Measurements from ENCODE around the gene FSTL1. TPM values are rescaled to one million over a fixed set of nuclear protein-coding genes. Genes with fewer than 3 reads are reported as not detected.

FSTL1 gene
- total RNA-seq, 2 donors from 2014 or later, result 548 to 1,310 TPM

DNA sequence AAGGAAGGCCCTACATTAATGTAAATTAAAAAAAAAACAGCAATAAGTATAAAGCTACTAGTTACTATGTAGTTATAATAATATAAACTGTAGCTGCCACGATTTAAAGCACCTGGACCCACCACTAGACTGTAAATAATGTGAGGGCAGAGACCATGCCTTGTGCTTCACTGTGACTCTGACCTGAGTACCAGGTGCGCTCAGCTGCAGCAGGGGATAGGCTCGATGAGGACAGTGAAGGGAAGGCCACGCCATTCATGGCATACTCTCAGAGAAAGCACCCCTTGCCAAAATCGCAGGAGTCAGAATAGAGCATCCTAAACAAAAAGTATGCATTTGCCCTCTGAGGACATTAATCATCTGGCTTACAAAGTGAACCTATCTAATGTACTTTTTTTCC, 5.1 kb downstream of the FSTL1 start:
- intact Hi-C loops (cut with DNase I), result no loop called here
- no peak for DNase-seq (ENCODE audit: low spot score)

- no peak for DNase-seq (ENCODE audit: low spot score)
- intact Hi-C loops (cut with DNase I), result no loop called here
These were observed 7.1 kb downstream of the FSTL1 start for GRCh38 chr3:120443626-120444123.

- no peak for DNase-seq (ENCODE audit: low spot score)
- intact Hi-C loops (cut with DNase I), result no loop called here
These were observed 7.7 kb downstream of the FSTL1 start for GRCh38 chr3:120442975-120443517.

GRCh38 chr3:120441776-120442175, 9.0 kb downstream of the FSTL1 start:
- intact Hi-C loops (cut with DNase I), result no loop called here
- DNase-seq (ENCODE audit: low spot score), result no peak

DNA sequence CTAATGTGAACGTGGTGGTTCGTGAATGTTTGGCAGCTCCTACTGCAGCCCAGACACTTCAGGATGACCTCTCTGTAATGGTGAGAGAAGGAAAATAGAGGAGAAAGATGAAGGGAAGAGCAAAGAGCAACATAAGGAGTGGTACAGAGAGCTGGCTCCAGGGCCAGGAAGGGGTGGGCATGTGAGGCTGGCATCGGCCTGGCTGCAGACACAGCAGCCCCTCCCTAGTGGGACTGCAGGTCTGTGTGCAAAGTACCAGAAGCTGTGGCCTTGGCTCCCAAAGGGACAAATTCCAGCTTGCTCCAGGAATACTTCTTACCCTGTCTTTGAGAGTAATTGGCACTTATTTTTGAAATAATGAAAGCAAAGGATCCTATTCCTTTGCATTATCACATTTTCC, 10.0 kb downstream of the FSTL1 start:
- intact Hi-C loops (cut with DNase I), result no loop called here
- no peak for DNase-seq (ENCODE audit: low spot score)

DNA sequence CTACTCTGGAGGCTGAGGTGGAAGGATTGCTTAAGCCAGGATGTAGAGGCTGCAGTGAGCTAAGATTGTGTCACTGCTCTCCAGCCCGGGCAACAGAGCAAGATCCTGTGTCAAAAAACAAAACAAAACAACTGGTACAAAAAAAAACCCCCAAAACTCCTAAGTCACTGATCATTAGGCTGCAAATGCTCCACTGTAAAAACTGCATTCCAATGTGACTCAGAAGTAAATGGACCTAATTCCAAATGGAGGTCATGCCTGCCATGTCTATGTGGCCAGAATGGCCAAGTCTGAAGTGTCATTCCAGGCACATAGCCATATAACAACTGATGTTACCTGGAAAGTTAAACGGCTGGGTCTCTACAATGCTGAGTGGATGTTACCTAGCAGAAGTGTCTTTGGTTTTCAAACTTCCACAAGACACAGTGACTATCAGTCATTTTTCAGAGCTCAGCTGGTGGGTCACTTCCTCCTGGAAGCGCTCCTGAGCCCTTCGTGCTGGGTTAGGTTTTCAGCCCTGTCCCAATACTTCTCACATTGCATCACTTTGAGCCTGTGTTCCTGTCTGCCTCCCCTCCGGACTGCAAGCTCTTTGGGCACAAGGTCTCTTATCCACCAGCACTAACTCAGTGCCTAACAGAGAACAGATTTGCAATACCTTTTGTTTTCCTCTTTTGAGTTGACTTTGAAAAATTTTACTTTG, 10.6 kb downstream of the FSTL1 start:
- DNase-seq (ENCODE audit: low spot score), result no peak
- intact Hi-C loops (cut with DNase I), result no loop called here

- peak; percentile 85 for DNase-seq (ENCODE audit: low spot score)
- intact Hi-C loops (cut with DNase I), result no loop called here
These were observed 12.0 kb downstream of the FSTL1 start for GRCh38 chr3:120438665-120439370.

- intact Hi-C loops (cut with DNase I), result no loop called here
- no peak for DNase-seq (ENCODE audit: low spot score)
These were observed 12.6 kb downstream of the FSTL1 start for GRCh38 chr3:120438216-120438615.

DNA sequence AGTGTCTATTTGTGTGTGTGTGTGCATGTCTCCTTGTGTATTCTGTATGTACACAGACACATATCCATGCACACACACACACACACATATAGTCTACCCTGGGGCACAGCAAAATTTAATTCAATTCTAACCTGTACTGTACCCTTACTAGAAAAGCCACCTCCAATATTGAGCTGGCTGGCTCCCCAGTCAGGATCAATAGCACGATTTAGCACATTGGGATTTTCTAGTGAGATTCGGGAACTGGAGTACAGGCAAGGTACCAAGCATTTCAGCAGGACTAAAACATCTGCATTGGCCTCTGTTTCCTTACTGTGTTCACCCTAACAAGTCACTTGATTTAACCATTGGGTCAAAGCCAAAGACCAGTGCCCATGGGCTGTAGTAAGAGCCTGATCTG, 13.2 kb downstream of the FSTL1 start:
- DNase-seq (ENCODE audit: low spot score), result no peak
- intact Hi-C loops (cut with DNase I), result no loop called here

- DNase-seq (ENCODE audit: low spot score), result no peak
- intact Hi-C loops (cut with DNase I), result no loop called here
These were observed 14.2 kb downstream of the FSTL1 start for GRCh38 chr3:120436523-120437050.

DNA sequence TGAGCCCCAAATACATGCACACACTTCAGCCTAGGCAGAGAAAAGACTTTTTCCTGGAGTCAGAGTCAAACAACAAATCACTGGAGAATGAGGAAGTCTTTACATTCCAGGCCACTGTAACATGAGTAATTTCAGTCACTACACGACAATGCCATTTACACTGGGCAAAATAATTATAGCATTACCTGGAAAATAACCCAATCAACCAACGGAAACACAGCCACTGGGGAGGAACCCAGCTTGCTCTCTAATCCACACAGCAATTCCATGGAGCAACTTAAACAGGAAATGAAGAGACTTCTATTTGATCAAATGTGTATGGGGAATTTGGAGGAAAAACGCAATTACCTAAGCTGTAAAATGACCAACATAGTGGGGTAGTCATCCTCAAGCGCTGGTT, 15.2 kb downstream of the FSTL1 start:
- intact Hi-C loops (cut with DNase I), result no loop called here
- no peak for DNase-seq (ENCODE audit: low spot score)

DNA sequence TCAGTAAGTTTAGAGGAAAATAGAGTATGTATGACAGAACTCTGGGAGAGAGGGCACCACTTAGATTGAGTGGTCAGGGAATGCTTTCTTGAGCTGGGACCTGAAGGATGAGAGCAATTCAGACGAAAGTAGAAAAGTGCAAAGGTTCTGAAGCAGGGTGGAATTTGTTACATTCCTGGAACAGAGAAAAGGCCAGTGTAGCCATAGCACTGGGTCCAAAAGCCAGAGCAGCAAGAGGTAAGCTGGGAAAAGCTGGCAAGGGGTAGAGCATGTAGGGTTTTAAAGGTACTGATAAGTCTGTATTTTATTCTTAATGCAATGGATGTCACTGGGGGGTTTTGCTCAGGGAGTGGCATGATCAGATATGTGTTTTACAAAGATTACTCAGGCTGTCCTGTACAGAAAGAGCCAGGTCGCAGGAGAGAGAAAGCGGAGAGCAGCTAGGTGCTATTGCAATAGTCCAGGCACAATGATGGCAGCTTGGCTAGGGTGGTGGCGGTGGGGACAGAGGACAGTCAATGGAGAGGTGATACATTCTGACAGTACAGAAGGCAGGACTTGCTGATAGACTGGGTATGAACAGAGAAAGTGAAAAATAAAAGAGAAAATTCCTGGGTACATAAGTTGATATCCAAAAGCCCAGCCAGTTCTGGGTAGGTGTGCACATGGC, 17.0 kb downstream of the FSTL1 start:
- intact Hi-C loops (cut with DNase I), result no loop called here

DNA sequence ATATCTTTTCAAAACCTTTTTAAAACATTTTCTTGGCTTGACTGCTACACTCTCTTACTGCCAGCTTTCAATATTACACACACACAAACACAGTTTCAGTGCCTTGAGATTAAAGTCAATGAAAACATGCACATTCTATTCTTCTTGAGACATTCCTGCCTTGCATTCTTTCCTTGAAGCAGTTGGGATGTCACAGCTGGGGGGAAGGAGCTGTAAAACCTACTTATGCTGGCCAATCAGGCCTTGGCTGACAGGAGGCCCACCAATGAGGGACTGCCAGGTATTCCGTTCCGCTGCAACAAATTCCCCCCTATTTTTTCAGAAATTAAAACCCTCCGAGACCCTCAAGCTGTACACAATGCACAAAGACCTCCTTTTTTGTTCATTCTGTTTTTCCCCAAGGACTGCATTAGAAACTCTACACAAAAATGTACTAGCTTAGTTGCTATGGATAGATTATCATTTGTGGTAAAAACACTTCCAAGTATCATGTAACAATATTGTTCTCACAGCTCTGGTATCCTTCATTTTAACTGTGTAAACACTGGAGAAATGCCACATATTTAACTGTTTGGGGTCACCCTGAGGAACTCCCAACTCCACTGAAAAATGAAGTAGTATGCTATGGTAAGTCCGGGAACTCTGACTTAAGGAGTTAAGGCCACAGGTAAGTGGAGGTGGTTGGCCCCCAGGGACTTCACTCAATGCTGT, 18.5 kb downstream of the FSTL1 start:
- DNase-seq (ENCODE audit: low spot score), result no peak
- intact Hi-C loops (cut with DNase I), result no loop called here

More for the DNA sequence above, 17.0 kb downstream of the FSTL1 start:
- no peak for DNase-seq (ENCODE audit: low spot score)

DNA sequence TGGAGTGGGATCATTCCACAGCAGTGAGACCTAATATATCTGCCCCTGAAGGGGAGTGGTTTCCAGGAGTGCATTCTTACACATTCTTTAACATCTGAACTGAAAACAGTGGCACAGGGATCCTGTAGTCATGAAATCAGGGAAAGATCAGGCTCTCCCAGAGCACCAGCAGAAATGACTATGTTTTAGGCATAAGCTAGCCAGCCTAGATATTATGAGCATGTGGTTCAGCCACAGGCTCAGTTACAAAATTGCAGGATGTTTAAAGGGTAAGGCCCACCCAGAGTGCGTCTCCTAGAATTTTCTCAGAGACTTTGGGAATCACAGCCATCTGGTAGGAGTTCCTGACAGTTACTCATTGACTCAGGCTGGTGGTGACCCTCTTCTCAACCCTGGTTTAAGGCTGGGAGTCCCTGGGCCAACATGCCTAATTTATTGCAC, 20.9 kb downstream of the FSTL1 start:
- no peak for DNase-seq (ENCODE audit: low spot score)
- intact Hi-C loops (cut with DNase I), result loop anchor here in 1 of 2 donors (10.0 kb wide), 1 partner anchor 75 kb away; no protein-coding TSS in a partner anchor

DNA sequence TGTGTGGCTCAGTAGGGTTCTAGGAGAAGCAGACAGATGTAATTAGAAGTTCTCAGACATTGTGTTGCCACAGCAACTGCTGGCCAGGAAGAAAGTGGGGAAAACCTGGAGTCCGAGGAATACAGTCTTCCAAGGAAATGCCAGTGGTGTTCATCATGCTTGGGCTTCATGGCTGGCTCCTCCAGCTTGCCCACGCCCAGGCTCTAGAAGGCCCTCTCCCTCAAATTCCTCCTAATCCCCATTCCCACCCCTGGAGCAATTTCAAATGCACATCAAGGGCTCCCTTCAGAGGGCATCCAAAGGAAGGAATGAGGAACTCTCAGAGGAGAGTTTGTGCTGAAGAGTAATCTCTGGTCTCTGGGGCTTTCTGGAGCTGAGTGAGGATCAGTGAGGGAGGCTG, 21.9 kb downstream of the FSTL1 start:
- intact Hi-C loops (cut with DNase I), result loop anchor here in 1 of 2 donors (10.0 kb wide), 1 partner anchor 76 kb away; no protein-coding TSS in a partner anchor

DNA sequence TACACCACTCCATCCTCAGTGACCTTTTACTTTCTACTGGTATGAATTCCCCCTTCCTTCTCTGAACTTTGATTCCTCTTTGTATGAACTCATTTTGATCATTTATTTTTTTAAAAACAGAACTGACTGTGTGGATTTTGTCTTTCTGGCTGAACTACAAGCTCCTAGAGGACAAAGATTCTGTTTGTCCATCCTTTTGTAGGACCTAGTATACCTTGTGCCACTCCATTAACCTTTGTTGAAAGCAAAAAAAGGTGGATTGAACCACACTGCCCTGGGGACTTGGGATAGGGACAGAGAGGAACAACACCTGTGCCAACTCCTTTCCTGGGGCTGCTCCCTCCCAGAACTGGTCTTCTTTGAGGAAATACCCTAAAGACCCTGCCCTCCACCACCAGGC, 23.6 kb downstream of the FSTL1 start:
- intact Hi-C loops (cut with DNase I), result loop anchor here in 1 of 2 donors (10.0 kb wide), 1 partner anchor 78 kb away; no protein-coding TSS in a partner anchor

More for the DNA sequence above, 21.9 kb downstream of the FSTL1 start:
- DNase-seq (ENCODE audit: low spot score), result no peak

DNA sequence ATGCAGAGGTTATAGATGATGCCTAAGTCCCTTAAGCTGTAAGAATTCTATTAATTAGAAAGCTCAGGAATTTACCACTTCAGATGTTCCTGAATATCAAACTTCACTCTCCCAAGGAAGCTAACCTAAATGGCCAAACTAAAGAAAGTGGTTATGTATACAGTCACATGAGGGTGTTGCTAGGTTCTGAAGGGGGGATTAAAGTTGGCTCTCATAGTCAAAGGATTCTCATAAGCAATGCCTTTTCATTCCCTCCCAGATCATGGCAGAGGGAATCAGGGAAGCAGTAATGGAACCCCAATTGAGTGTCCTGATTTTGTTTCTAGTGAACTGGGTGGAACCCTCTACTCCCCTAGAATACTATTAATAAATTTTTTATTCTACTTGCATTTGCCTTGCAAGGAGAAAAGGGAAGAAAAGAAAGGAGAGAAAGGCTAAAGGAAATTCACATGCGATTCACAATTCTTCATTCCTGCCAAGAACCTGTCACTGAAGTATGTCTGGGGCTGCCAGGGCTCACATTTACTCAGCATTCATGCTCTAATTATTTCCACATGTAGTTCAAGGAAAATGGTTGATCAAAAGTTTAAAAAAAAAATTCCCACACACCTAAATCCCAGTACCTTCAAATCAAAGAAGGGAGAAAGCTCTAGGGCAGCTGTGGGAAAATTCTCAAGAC, 25.1 kb downstream of the FSTL1 start:
- intact Hi-C loops (cut with DNase I), result loop anchor here in 1 of 2 donors (10.0 kb wide), 1 partner anchor 79 kb away; no protein-coding TSS in a partner anchor

More for the DNA sequence above, 23.6 kb downstream of the FSTL1 start:
- no peak for DNase-seq (ENCODE audit: low spot score)

GRCh38 chr3:120424976-120425570, 25.7 kb downstream of the FSTL1 start:
- intact Hi-C loops (cut with DNase I), result loop anchor here in 1 of 2 donors (5.0 to 10.0 kb wide), 2 partner anchors 80 to 132 kb away; no protein-coding TSS in a partner anchor

More for the DNA sequence above, 25.1 kb downstream of the FSTL1 start:
- DNase-seq (ENCODE audit: low spot score), result no peak

More at GRCh38 chr3:120424976-120425570, 25.7 kb downstream of the FSTL1 start:
- DNase-seq (ENCODE audit: low spot score), result no peak
